Measurements from ENCODE around the gene PIGS. TPM values are rescaled to one million over a fixed set of nuclear protein-coding genes. Genes with fewer than 3 reads are reported as not detected.
A peak's percentile ranks its signal among the peaks of the same experiment; 100 is the strongest.

PIGS gene
- total and polyA plus RNA-seq, 9 of the 15 experiments (the other 6 are each of a cell fraction or from before 2014, with no cell fraction given), result 47.5 to 138 (median 57.6) TPM

GRCh38 chr17:28598799-28599310 is 27.5 kb upstream of the PIGS start, which contains the start of gene SPAG5 (continued):
- TF ChIP-seq PBX2 (CRISPR knock-in tag; IDR thresholded peaks at IDR 0.05; ENCODE audit: low read depth) (no peak), PBX2 (tag; conservative IDR thresholded peaks at IDR 0.05; ENCODE audit: low read depth) (no peak), STAT5A (IDR thresholded peaks at IDR 0.05; ENCODE audit: borderline replicate concordance, low read length) (no peak), ZBTB43 (CRISPR knock-in tag; IDR thresholded peaks at IDR 0.05) (no peak), ZNF23 (CRISPR knock-in tag; IDR thresholded peaks at IDR 0.05) (no peak), ZNF696 (CRISPR knock-in tag; conservative IDR thresholded peaks at IDR 0.05) (no peak), ZNF592 (IDR thresholded peaks at IDR 0.05) (no peak), CBX1 (IDR thresholded peaks at IDR 0.05; ENCODE audit: low read depth) (peak; percentile 95), GTF2E2 (tag; IDR thresholded peaks at IDR 0.05) (peak; percentile 82; the same call in 1 of the 2 replicates), ARID3A (IDR thresholded peaks at IDR 0.05; ENCODE audit: borderline replicate concordance, low read depth, low read length) (no peak), COPS2 (conservative IDR thresholded peaks at IDR 0.05) (no peak), STAT5B (CRISPR knock-in tag; IDR thresholded peaks at IDR 0.05) (no peak), ZNF79 (CRISPR knock-in tag; IDR thresholded peaks at IDR 0.05; ENCODE audit: low read depth) (no peak), HDAC6 (IDR thresholded peaks at IDR 0.05; ENCODE audit: low read depth, low read length) (no peak), PYGO2 (tag; IDR thresholded peaks at IDR 0.05) (no peak), ZBTB2 (IDR thresholded peaks at IDR 0.05) (peak; percentile 16; the same call in 1 of the 2 replicates), RB1 (IDR thresholded peaks at IDR 0.05; ENCODE audit: low read depth) (peak; percentile 85)
